HG03575 (cell line): ENCODE measurements around the gene NHLRC3.
A peak's percentile ranks its signal among the peaks of the same experiment; 100 is the strongest.
"Not testable (repeated sequence)": the region's sequence is repeated elsewhere in the genome, so short reads cannot be mapped to it uniquely, and the experiment has no call there.

Experiments
- ATAC-seq: cut with Tn5 transposase; IDR thresholded peaks from one replicate; pipeline ENCODE4 v1.9.1; 2021; ENCODE audit not compliant: unreplicated experiment, insufficient number of reproducible peaks, low FRiP score; ENCODE audit errors: extremely low read depth

NHLRC3 gene

GRCh38 chr13:39037880-39038568 lies at the start of gene NHLRC3, which contains the start of gene PROSER1:
Gene NHLRC3 (plus strand): TSS chr13:39038456. CDS start chr13:39038640, 184 bp downstream.
Gene PROSER1 (minus strand): TSS chr13:39038089. CDS start chr13:39037242, 847 bp downstream.
- peak; percentile 37 for ATAC-seq

- no peak for ATAC-seq
Observed at GRCh38 chr13:38990693-38991092, 47.6 kb upstream of the NHLRC3 start, which contains the start of gene STOML3. Gene STOML3 (minus strand): TSS chr13:38990831. CDS start chr13:38990721, 110 bp downstream.

- ATAC-seq, result no peak
Observed at GRCh38 chr13:38993381-38993780, 44.9 kb upstream of the NHLRC3 start.

GRCh38 chr13:38998739-38999138 lies 39.5 kb upstream of the NHLRC3 start:
- no peak for ATAC-seq

- ATAC-seq, result not testable (repeated sequence)
Observed at GRCh38 chr13:39006371-39007111, 31.7 kb upstream of the NHLRC3 start.

- ATAC-seq, result no peak
Observed at GRCh38 chr13:39012608-39013007, 25.6 kb upstream of the NHLRC3 start.

- no peak for ATAC-seq
Observed at GRCh38 chr13:39013462-39013861, 24.8 kb upstream of the NHLRC3 start.

- peak; percentile 82 for ATAC-seq
Observed at GRCh38 chr13:39016087-39016486, 22.2 kb upstream of the NHLRC3 start.

GRCh38 chr13:39016787-39017186 lies 21.5 kb upstream of the NHLRC3 start:
- peak; percentile 63 for ATAC-seq

GRCh38 chr13:39020853-39021462 lies 17.3 kb upstream of the NHLRC3 start:
- ATAC-seq, result no peak

GRCh38 chr13:39023316-39023715 lies 14.9 kb upstream of the NHLRC3 start:
- no peak for ATAC-seq

- no peak for ATAC-seq
Observed at GRCh38 chr13:39023761-39024160, 14.5 kb upstream of the NHLRC3 start.

GRCh38 chr13:39025433-39025839 lies 12.8 kb upstream of the NHLRC3 start:
- ATAC-seq, result no peak

GRCh38 chr13:39032150-39032549 lies 6.1 kb upstream of the NHLRC3 start:
- no peak for ATAC-seq

GRCh38 chr13:39034085-39034484 lies 4.2 kb upstream of the NHLRC3 start:
- no peak for ATAC-seq

- ATAC-seq, result no peak
Observed at GRCh38 chr13:39035204-39035603, 3.1 kb upstream of the NHLRC3 start.

GRCh38 chr13:39035799-39036198 lies 2.5 kb upstream of the NHLRC3 start:
- ATAC-seq, result no peak

GRCh38 chr13:39036212-39036611 lies 2.0 kb upstream of the NHLRC3 start:
- no peak for ATAC-seq

GRCh38 chr13:39037410-39037879 lies 811 bp upstream of the NHLRC3 start:
- ATAC-seq, result peak; percentile 2

- peak; percentile 5 for ATAC-seq
Observed at GRCh38 chr13:39038569-39039030, 344 bp downstream of the NHLRC3 start.
